ENCODE results near the gene SLC19A1.

Gene SLC19A1

GRCh38 chr21:45492765-45493164 lies 49.5 kb downstream of the SLC19A1 start:
- no peak for DNase-seq (ENCODE audit: low read depth in 2 of 2)

DNA sequence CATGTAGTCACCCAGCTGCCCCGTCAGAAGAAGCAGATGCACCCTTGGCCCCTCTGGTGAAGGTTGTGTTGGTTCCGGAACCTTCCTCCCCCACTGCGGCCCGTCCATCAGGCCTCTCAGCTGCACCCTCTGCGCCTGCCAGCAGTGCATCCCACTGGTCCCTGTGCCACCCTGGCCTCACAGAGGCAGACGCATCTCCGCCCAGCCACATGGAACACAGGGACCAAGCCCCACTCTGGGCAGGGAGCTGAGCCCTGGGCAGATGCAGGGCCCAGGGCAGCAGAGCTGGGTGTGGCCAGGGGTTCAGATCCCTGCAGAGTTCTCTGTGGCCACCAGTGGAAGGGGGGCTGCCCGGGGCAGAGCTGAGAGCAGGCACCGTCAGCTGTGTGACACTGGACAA lies 50.6 kb downstream of the SLC19A1 start:
- DNase-seq (ENCODE audit: low read depth in 2 of 2) = no peak

GRCh38 chr21:45491056-45491455 lies 51.2 kb downstream of the SLC19A1 start:
- no peak for DNase-seq (ENCODE audit: low read depth in 2 of 2)

- DNase-seq (ENCODE audit: low read depth in 2 of 2) = no peak
These were observed 52.0 kb downstream of the SLC19A1 start for GRCh38 chr21:45490049-45490731.

GRCh38 chr21:45489722-45489982 lies 52.6 kb downstream of the SLC19A1 start:
- DNase-seq (ENCODE audit: low read depth in 2 of 2) = no peak

DNA sequence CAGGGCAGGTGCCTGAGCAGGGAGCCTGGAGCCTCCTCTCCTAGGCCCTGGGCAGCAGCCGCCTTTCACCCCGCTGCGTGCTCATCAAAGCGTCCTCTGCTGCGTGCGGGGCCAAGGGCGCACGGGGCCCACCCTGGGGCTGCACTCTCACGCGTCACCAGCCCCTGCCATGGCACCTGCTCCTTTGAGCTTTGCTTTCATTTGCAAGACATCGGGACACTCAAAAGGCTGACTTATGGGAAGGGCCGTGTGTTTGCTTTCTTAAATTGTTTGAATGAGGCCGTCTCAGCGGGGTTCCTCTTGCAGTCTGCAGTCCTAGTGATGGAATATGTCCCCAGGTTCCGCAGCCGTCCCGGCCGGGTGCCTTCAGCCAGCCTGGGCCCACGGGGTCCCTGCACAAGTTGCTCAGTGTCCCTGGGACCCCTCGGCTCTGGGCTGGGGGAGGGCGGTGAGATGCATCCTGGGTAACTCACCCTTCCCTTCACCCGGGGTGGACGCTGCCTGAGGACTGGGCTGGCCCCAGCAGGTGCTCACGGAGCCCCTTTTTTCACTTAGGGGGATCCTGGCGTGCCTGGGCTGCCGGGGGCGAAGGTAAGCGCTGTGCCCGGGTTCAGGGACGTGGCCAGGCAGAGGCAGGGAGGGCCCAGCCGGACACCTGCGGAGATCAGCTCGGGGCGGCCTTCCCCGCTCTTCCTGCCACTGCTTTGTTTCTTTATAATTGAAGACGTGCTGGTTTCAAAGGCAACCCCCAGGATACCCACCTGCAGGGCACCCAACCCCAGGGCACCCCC lies 53.1 kb downstream of the SLC19A1 start:
- DNase-seq (ENCODE audit: low read depth in 2 of 2) = no peak

DNA sequence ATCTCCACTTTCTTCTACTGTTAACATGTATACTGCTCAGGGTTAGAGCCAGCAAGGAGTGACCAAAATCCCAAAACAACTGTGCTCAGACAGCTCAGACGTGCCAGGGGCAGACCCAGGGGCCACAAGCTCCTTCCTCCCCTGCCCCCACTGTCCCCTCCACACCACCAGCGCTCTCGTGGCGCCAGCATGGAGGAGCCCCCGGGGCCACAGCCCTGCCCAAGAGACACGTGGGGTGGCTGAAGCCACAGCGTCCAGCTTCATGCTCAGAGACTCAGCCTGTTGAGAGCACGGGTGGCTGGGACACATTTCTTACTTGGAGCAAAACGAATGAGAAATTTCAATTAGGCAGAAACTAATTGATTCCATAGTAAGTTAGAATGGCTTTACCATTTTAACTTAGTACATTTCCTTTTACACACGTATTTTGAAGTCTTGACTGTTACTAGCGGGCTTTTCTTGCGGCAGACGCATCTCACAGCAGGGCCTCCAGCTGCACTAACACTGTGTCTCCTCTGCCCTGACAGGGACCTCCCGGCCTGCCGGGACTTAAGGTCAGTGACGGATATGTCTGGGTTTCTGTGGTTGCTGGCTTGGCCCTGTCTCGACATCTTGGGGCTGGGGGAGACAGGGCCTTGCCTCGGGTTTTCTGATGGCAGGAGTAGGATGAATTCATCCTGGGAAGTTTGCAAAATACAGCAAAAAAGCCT lies 54.2 kb downstream of the SLC19A1 start:
- DNase-seq (ENCODE audit: low read depth in 2 of 2) = no peak

GRCh38 chr21:45487161-45487806 lies 55.0 kb downstream of the SLC19A1 start:
- DNase-seq (ENCODE audit: low read depth in 2 of 2) = no peak

DNA sequence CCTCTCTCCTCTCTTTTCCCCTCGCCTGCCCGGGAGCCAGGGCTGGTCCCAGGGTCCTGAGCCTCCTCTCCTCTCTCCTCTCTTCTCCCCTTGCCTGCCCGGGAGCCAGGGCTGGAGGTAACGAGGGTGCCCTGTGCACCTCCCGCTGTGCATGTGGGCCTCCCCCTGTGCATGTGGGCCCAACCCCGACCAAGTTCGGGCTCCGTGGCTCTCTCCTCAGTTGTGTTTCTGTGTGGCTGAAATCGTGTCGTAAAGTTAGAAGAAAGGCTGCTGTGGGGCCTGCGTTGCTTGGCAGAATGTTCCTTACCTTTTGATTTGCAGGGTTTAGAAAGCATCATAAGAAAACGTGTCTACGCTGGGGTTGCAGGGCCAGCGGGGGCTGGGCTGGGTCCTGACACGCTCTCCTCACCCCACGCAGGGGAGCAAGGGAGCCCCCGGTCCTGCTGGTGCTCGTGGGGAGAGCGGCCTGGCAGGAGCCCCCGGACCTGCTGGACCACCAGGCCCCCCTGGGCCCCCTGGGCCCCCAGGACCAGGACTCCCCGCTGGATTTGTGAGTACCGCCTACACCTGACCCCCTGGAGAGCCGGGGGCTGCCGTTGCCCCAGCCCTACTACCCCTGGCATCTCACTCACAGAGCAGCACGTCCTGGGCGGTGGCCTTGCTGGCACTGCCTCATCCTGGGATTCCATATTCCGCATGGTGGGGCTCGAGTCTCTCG lies 55.6 kb downstream of the SLC19A1 start:
- no peak for DNase-seq (ENCODE audit: low read depth in 2 of 2)

DNA sequence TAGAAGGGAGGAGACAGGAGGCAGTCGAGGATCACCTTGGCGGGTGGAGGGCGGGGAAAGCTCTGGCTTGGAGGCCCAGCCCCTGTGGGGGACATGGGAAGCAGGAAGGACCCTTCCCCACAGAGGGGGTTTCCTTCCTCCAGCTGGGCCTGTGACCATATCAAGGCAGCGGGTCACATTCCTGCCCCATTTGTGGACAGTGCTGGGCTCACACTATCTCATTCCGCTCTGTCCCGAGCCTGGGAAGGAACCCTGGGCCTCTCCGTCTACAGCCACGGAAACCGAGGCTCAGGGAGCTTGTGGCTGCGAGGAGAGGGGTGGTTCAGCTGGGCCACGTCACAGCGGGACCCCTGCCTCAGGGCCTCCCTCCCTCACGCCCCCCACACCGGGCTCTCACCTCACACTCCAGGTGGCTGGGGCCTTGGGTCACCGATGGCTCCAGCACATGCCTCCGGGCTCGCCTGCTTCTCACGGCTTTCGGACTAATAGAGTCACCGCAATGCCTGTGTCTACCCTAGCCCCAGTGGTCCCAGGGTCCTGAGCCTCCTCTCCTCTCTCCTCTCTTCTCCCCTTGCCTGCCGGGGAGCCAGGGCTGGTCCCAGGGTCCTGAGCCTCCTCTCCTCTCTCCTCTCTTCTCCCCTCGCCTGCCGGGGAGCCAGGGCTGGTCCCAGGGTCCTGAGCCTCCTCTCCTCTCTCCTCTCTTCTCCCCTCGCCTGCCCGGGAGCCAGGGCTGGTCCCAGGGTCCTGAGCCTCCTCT lies 56.4 kb downstream of the SLC19A1 start:
- no peak for DNase-seq (ENCODE audit: low read depth in 2 of 2)

GRCh38 chr21:45484318-45484717 lies 57.9 kb downstream of the SLC19A1 start:
- no peak for DNase-seq (ENCODE audit: low read depth in 2 of 2)

GRCh38 chr21:45482899-45483821 lies 59.1 kb downstream of the SLC19A1 start:
- no peak for DNase-seq (ENCODE audit: low read depth in 2 of 2)

GRCh38 chr21:45481977-45482898 lies 60.0 kb downstream of the SLC19A1 start:
- DNase-seq (ENCODE audit: low read depth in 2 of 2) = no peak

DNA sequence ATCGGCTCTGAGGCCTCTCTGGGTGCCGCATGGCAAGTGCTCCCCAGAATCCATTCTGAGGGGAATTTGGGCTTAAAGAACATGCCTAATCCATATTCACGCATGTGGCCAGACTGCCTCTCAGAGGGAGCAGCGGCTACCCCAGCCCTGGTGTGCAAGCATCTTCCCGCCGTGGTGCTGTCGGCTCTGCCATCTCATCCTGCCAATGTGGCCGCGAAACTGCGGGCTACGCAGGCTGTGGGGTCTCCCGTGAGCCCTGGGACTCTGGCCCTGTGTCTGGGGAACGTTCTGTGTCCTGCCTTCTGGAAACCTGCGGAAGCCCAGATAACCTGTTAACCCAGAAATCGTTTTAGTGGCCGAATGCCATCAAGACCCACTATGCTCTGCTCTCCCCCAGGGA lies 60.7 kb downstream of the SLC19A1 start:
- DNase-seq (ENCODE audit: low read depth in 2 of 2) = no peak

DNA sequence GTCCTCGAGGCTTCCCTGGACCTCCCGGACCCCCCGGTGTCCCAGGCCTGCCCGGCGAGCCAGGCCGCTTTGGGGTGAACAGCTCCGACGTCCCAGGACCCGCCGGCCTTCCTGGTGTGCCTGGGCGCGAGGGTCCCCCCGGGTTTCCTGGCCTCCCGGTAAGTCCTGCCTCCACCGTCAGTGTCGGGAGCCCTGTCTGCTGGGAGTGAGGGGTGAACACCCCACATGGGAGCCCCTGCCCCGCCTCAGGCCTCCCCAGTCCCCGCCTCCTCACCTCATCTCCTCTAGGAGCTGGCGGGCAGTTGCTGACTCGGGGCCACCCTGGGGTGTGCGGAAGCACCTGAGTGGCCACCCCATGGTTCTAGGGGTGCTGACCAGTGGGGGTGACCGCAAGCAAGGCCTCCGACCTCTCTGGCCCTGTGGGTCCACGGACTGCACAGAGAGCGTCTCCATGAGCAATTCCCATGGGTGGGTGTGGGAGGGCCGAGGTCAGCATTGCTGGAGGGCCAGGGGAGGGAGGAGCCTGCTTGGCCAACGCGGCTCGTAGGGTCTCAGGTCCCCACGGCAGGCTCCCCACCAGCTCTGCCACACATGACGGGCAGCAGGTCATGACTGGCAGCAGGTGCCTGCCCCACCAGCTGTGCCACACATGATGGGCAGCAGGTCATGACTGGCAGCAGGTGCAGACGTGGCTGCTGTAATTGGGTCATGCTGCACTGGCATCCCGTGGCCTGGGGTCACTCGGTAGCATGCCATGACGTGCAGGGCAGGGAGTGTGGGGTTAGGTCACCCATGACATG lies 61.3 kb downstream of the SLC19A1 start:
- no peak for DNase-seq (ENCODE audit: low read depth in 2 of 2)

DNA sequence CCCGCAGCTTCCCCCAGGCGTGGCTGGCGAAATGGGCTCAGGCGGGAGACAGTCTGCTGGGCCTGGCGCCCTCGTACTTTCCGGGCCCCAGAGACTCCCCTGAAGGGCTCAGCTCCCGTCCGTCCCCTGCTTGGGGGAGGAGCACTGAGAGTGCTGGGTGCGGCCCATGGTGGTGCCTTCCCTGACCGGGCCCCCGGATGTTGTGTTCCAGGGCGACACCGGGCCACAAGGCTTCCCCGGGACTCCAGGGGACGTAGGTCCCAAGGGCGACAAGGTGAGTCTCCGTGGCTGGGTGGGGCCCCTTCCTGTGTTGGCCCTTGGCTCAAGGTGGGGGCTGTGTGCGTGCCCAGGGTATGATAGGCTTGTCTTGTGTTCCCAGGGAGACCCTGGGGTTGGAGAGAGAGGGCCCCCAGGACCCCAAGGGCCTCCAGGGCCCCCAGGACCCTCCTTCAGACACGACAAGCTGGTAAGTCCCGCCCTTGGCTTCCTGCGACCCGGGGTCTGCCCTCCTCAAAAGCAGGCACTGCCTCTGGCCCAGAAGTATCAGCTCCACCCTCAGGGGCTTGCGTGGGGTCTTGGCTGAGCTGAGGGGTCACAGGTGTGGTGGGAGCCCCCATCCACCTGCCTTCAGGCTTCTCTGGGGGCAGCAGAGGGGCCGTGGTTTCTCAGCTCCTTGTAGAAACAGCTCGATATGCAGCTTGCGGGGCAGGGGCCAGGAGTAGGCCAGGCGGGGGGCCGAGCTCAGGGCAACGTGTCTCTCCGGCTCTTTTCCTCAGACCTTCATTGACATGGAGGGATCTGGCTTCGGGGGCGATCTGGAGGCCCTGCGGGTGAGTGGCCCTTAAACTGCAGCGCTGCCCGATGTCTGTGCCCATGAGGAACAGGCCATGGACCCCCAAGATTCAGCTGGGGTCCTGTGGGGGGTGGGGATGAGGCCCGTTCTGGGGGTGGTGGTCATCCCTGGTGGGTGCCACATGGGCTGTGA lies 62.3 kb downstream of the SLC19A1 start:
- no peak for DNase-seq (ENCODE audit: low read depth in 2 of 2)
